Esophagus squamous epithelium (tissue), 5 donors: ENCODE data around the gene APLNR. TPM values are rescaled to one million over a fixed set of nuclear protein-coding genes. Genes with fewer than 3 reads are reported as not detected.

Experiments
- DNase-seq: peaks from one replicate; lab custom pipeline; 2025; lab: John Stamatoyannopoulos, UW
- H3K27ac ChIP-seq, 4 donors: fragments of 200-600 bp; sonication (generic); one replicate each; pipeline ENCODE4 v1.5.1; 2016 to 2019; ENCODE audit warnings: mild to moderate bottlenecking in 1 of 4
- H3K27me3 ChIP-seq, 4 donors: fragments of 200-600 bp; sonication (generic); 1 replicate in 3 of 4; 2 replicates in 1 of 4; pipeline versions ENCODE4 v1.5.1 to v1.6.0; 2017 to 2021; ENCODE audit warnings: antibody characterized with exemption in 1 of 4
- H3K36me3 ChIP-seq, 3 donors: fragments of 200-600 bp; sonication (generic); one replicate each; pipeline ENCODE4 v1.5.1; 2016 to 2019
- H3K4me1 ChIP-seq, 3 donors: fragments of 200-600 bp; sonication (generic); one replicate each; pipeline ENCODE4 v1.5.1; 2017 to 2019
- H3K4me3 ChIP-seq, 4 donors: fragments of 200-600 bp; sonication (generic); 1 replicate in 3 of 4; 2 replicates in 1 of 4; pipeline ENCODE4 v1.5.1; 2016 to 2019; ENCODE audit warnings: mild to moderate bottlenecking in 2 of 4, moderate library complexity in 1 of 4
- H3K9me3 ChIP-seq, 3 donors: fragments of 200-600 bp; sonication (generic); one replicate each; pipeline ENCODE4 v1.5.1; 2016 to 2019
- CTCF ChIP-seq, 6 experiments: fragments of 450-650 bp in 4 of 6; fragments of 200-600 bp in 2 of 6; sonication (generic) in 2 of 6; IDR thresholded peaks; one replicate each; pipeline ENCODE4 v1.5.1; 2016 to 2019; ENCODE audit warnings: antibody characterized with exemption in 6 of 6, mild to moderate bottlenecking in 4 of 6, moderate library complexity in 4 of 6
- POLR2A ChIP-seq, 4 donors: fragments of 450-650 bp; IDR thresholded peaks; one replicate each; pipeline ENCODE4 v1.6.1; 2017; ENCODE audit warnings: antibody characterized with exemption in 4 of 4, mild to moderate bottlenecking in 4 of 4, moderate library complexity in 3 of 4
- WGBS, 2 donors: methylation state at CpG; one replicate each; pipeline ENCODE4 v1.1.5; 2018; 5-methylcytosine and 5-hydroxymethylcytosine counted together
- intact Hi-C: fragments of 100-400 bp; cut with DNase I; formaldehyde crosslinking; loops from one replicate; pipeline ENCODE4 v1.15.0; 2022
- total RNA-seq, 4 donors: library from RNA; depleted of rRNA; stranded (reverse); fragments of >200 nt; gene quantifications; one replicate each; pipeline ENCODE4 v1.1.0, GENCODE V29; 2016
- donor health status: DM: yes; HTN: yes; CAD: no.

APLNR gene
- total RNA-seq, 4 donors from 2014 or later, result 0.26 to 1.7 (median 0.34) TPM

DNA sequence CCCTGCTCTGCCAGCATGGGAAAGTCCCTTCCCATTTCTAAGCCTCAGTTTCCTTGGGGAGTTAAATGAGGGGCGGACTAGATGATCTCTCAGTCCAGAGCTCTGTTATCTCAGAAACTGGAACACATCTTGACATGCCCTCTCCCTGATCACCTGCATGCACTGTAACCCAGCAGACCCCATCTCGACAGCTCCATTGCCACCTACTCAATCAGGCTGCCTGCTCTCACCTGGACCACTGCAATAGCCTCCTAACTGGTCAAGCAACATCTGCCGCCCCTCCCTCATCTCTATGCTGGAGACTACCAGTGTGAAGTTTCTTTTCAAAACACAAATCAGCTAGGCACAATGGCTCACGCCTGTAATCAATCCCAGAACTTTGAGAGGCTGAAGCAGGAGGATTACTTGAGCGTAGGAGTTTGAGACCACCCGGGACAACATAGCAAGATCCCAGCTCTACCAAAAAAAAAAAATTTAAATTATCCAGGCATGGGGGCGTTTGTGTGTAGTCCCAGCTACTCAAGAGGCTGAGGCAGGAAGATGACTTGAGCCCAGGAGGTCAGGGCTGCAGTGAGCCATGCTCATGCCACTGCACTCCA lies 33.1 kb downstream of the APLNR start:
- Histone ChIP-seq H3K9me3 (no peaks in the 10 kb centered on the region), H3K36me3 (no peaks in the 10 kb centered on the region), H3K4me3 (no peak overlapping the region), H3K27ac (peak overlapping the region in 1 of 4 donors; percentile 9), H3K27me3 (peaks cover 0 to 19% (median 0%) of the 10 kb centered on the region in 4 donors), H3K4me1 (peaks cover 0 to 40% (median 8%) of the 10 kb centered on the region in 3 donors)
- intact Hi-C loops, result no loop called here
- DNase-seq, result no peak
- 54 to 63% methylated on average over 2 to 7 of the region's 7 CpGs for WGBS, 2 donors
- TF ChIP-seq CTCF (IDR thresholded peaks at IDR 0.05) (no peak), POLR2A (IDR thresholded peaks at IDR 0.05) (no peak)

- H3K36me3 ChIP-seq, result no peaks in the 10 kb centered on the region
- intact Hi-C loops, result no loop called here
- 64 to 88% methylated on average over 1 to 3 of the region's 3 CpGs for WGBS, 2 donors
- no peak for TF ChIP-seq CTCF (IDR thresholded peaks at IDR 0.05)
- TF ChIP-seq POLR2A (IDR thresholded peaks at IDR 0.05), result no peak
- H3K9me3 ChIP-seq, result no peaks in the 10 kb centered on the region
- H3K4me3 ChIP-seq, result no peak overlapping the region
- peaks cover 0 to 19% (median 0%) of the 10 kb centered on the region in 4 donors for H3K27me3 ChIP-seq
- peak overlapping the region in 2 of 4 donors; percentile 25 to 44 for H3K27ac ChIP-seq
- no peak for DNase-seq
- peaks cover 0 to 40% (median 8%) of the 10 kb centered on the region in 3 donors for H3K4me1 ChIP-seq
These were observed 33.7 kb downstream of the APLNR start for GRCh38 chr11:57203359-57203758.

- TF ChIP-seq CTCF (IDR thresholded peaks at IDR 0.05), result no peak
- no peak for TF ChIP-seq POLR2A (IDR thresholded peaks at IDR 0.05)
- intact Hi-C loops, result no loop called here
- no peaks in the 10 kb centered on the region for H3K36me3 ChIP-seq
- H3K4me3 ChIP-seq, result no peak overlapping the region
- H3K27ac ChIP-seq, result peak overlapping the region in 3 of 4 donors; percentile 8 to 34 (median 25)
- peaks cover 0 to 40% (median 8%) of the 10 kb centered on the region in 3 donors for H3K4me1 ChIP-seq
- DNase-seq, result no peak
- H3K27me3 ChIP-seq, result peaks cover 0 to 19% (median 0%) of the 10 kb centered on the region in 4 donors
- WGBS, 2 donors, result 53 to 75% methylated on average over 2 of the region's 10 CpGs
- no peaks in the 10 kb centered on the region for H3K9me3 ChIP-seq
These were observed 34.8 kb downstream of the APLNR start for GRCh38 chr11:57202281-57202680.

GRCh38 chr11:57200917-57201316 lies 36.1 kb downstream of the APLNR start:
- intact Hi-C loops, result no loop called here
- WGBS, 2 donors, result 53 to 59% methylated on average over 6 to 7 of the region's 7 CpGs
- H3K27ac ChIP-seq, result peak overlapping the region in 2 of 4 donors; percentile 17 to 55

More at GRCh38 chr11:57200917-57201316, 36.1 kb downstream of the APLNR start:
- Histone ChIP-seq H3K4me1 (peaks cover 0 to 40% (median 8%) of the 10 kb centered on the region in 3 donors), H3K36me3 (no peaks in the 10 kb centered on the region), H3K27me3 (peaks cover 0 to 19% (median 0%) of the 10 kb centered on the region in 4 donors), H3K4me3 (no peak overlapping the region), H3K9me3 (no peaks in the 10 kb centered on the region)
- no peak for DNase-seq
- TF ChIP-seq POLR2A (IDR thresholded peaks at IDR 0.05), result no peak
- no peak for TF ChIP-seq CTCF (IDR thresholded peaks at IDR 0.05)
